GM23338 (cell line): ENCODE measurements around the gene HMCES. TPM values are rescaled to one million over a fixed set of nuclear protein-coding genes. Genes with fewer than 3 reads are reported as not detected.
A peak's percentile ranks its signal among the peaks of the same experiment; 100 is the strongest.

ENCODE experiments used
- ATAC-seq: fragments of 200-7000 bp; cut with Tn5 transposase; 3 replicates; pipeline ENCODE4 v1.9.1; 2020
- DNase-seq: peaks from one replicate; pipeline ENCODE4 v3.0.0-alpha.2; 2015; ENCODE audit warnings: low spot score
- H2AFZ ChIP-seq: fragments of 200-600 bp; sonication (generic); 2 replicates; pipeline ENCODE4 v1.8.0; 2016; ENCODE audit warnings: antibody characterized with exemption, mild to moderate bottlenecking, moderate library complexity
- H3F3A ChIP-seq: fragments of 200-600 bp; sonication (generic); replicated peaks from 2 replicates; pipeline ENCODE4 v1.8.0; 2017; ENCODE audit warnings: antibody characterized with exemption, mixed run types, low read depth
- H3K27ac ChIP-seq: fragments of 200-600 bp; sonication (generic); 2 replicates; pipeline ENCODE4 v1.6.1; 2016; ENCODE audit warnings: low read depth
- H3K27me3 ChIP-seq: fragments of 200-600 bp; sonication (generic); 2 replicates; pipeline ENCODE4 v1.8.0; 2016; ENCODE audit warnings: mild to moderate bottlenecking, mixed run types, moderate library complexity; ENCODE audit not compliant: insufficient read depth
- H3K36me3 ChIP-seq: fragments of 200-600 bp; sonication (generic); 2 replicates; pipeline ENCODE4 v1.8.0; 2016; ENCODE audit warnings: mild to moderate bottlenecking; ENCODE audit not compliant: insufficient read depth
- H3K4me1 ChIP-seq: fragments of 200-600 bp; sonication (generic); 2 replicates; pipeline ENCODE4 v1.8.0; 2016; ENCODE audit warnings: mild to moderate bottlenecking, moderate library complexity; ENCODE audit not compliant: insufficient read depth
- H3K4me2 ChIP-seq: fragments of 200-600 bp; sonication (generic); 2 replicates; pipeline ENCODE4 v1.7.1; 2017; ENCODE audit warnings: mixed run types
- H3K4me3 ChIP-seq: fragments of 200-600 bp; sonication (generic); 2 replicates; pipeline ENCODE4 v1.6.1; 2016; ENCODE audit warnings: mixed run types
- H3K79me2 ChIP-seq: fragments of 200-600 bp; sonication (generic); replicated peaks from 2 replicates; pipeline ENCODE4 v1.8.0; 2017; ENCODE audit warnings: mild to moderate bottlenecking; ENCODE audit not compliant: insufficient read depth
- H3K9me2 ChIP-seq: fragments of 200-600 bp; sonication (generic); 2 replicates; pipeline ENCODE4 v1.8.0; 2017; ENCODE audit not compliant: insufficient read depth
- H4K20me1 ChIP-seq: fragments of 200-600 bp; sonication (generic); replicated peaks from 2 replicates; pipeline ENCODE4 v1.8.0; 2017; ENCODE audit warnings: mild to moderate bottlenecking; ENCODE audit not compliant: insufficient read depth
- H3K27ac Mint-ChIP-seq: 2 replicates; pipeline ENCODE4 v1.8.0; 2020; ENCODE audit warnings: inconsistent platforms, mild to moderate bottlenecking, moderate library complexity, mixed read lengths
- H3K27me3 Mint-ChIP-seq: 3 replicates; pipeline ENCODE4 v1.8.0; 2022; ENCODE audit warnings: low read depth, mild to moderate bottlenecking, moderate library complexity, mixed read lengths, inconsistent platforms; ENCODE audit not compliant: insufficient read depth, poor library complexity
- H3K36me3 Mint-ChIP-seq: 3 replicates; pipeline ENCODE4 v1.8.0; 2021; ENCODE audit warnings: low read depth, mild to moderate bottlenecking, inconsistent platforms, moderate library complexity, mixed read lengths
- H3K4me1 Mint-ChIP-seq: 3 replicates; pipeline ENCODE4 v1.8.0; 2020; ENCODE audit warnings: mild to moderate bottlenecking, inconsistent platforms, mixed read lengths
- H3K4me3 Mint-ChIP-seq: 3 replicates; pipeline ENCODE4 v1.8.0; 2021; ENCODE audit warnings: moderate library complexity, mild to moderate bottlenecking, inconsistent platforms, mixed read lengths
- H3K9me3 Mint-ChIP-seq: 3 replicates; pipeline ENCODE4 v1.8.0; 2020; ENCODE audit warnings: moderate library complexity, mild to moderate bottlenecking, inconsistent platforms, mixed read lengths
- polyA plus RNA-seq: library from polyadenylated mRNA; unstranded; fragments of >200 nt; fragmentation: Nextera tagmentation; extraction: Ambion mirVana; gene quantifications from 2 replicates; pipeline ENCODE4 v1.2.1, GENCODE V29; 2016
- total RNA-seq: library from RNA; depleted of rRNA; stranded (reverse); fragments of >200 nt; shearing (Covaris generic); gene quantifications from 2 replicates; pipeline ENCODE4 v1.2.3, GENCODE V29; 2014
- TF ChIP-seq, protein P1 (sequence below): fragments of 250-450 bp; sonication (Bioruptor Pico); IDR thresholded peaks from 2 replicates; pipeline ENCODE4 v1.5.0; 2020; ENCODE audit warnings: mild to moderate bottlenecking, moderate library complexity
- TF ChIP-seq, protein P2 (sequence below): IDR thresholded peaks from 2 replicates; pipeline ENCODE4 v1.6.1; 2016; ENCODE audit warnings: antibody characterized with exemption
- TF ChIP-seq, protein P3 (sequence below): IDR thresholded peaks from one replicate; pipeline ENCODE4 v1.6.1; 2018; ENCODE audit warnings: antibody characterized with exemption; ENCODE audit not compliant: unreplicated experiment

HMCES gene
- total and polyA plus RNA-seq, 2 experiments from 2014 or later, result 36.5 to 44.5 TPM

DNA sequence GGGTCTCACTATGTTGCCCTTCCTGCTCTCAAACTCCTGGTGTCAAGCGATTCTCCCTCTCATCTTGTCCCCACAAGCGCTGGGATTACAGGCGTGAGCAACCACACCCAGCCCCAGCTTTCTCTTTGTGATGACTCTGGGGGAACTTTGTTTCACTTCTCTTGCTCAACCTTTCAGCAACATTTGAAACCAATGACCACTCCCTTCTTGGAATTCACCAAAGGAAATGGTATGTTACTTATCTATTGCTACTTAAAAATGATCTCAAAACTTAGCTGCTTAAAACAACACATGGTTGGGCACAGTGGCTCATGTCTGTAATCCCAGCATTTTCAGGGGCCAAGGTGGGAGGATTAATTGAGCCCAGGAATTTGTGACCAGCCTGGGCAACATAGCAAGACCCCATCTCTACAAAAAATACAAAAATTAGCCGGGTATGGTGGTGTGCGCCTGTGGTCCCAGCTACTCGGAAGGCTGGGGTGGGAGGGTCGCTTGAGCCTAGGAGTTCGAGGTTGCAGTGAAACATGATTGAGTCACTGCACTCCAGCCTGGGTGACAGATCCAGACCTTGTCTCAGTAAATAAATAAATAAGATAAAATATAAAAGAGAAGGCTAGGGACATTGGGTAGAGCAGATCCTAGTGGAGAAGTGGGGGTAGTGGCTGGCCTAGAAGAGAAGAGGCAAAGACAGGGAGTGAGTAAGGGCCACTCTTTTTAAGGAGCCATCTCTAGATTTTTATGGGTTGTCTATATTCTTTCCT lies 39.5 kb upstream of the HMCES start:
- Histone ChIP-seq H3K9me2 (no peaks in the 10 kb centered on the region), H3K36me3 (no peaks in the 10 kb centered on the region), H3K27ac (no peak overlapping the region), H3K4me3 (no peak overlapping the region), H3K4me2 (no peak overlapping the region), H3K27me3 (no peaks in the 10 kb centered on the region), H4K20me1 (no peaks in the 10 kb centered on the region), H3F3A (no peaks in the 10 kb centered on the region), H2AFZ (peak overlapping the region; percentile 49; the same call in 1 of the 2 replicates), H3K4me1 (no peaks in the 10 kb centered on the region), H3K79me2 (no peaks in the 10 kb centered on the region)
- H3K9me3 Mint-ChIP-seq, result no peaks in the 10 kb centered on the region
- TF ChIP-seq, protein P1, sequence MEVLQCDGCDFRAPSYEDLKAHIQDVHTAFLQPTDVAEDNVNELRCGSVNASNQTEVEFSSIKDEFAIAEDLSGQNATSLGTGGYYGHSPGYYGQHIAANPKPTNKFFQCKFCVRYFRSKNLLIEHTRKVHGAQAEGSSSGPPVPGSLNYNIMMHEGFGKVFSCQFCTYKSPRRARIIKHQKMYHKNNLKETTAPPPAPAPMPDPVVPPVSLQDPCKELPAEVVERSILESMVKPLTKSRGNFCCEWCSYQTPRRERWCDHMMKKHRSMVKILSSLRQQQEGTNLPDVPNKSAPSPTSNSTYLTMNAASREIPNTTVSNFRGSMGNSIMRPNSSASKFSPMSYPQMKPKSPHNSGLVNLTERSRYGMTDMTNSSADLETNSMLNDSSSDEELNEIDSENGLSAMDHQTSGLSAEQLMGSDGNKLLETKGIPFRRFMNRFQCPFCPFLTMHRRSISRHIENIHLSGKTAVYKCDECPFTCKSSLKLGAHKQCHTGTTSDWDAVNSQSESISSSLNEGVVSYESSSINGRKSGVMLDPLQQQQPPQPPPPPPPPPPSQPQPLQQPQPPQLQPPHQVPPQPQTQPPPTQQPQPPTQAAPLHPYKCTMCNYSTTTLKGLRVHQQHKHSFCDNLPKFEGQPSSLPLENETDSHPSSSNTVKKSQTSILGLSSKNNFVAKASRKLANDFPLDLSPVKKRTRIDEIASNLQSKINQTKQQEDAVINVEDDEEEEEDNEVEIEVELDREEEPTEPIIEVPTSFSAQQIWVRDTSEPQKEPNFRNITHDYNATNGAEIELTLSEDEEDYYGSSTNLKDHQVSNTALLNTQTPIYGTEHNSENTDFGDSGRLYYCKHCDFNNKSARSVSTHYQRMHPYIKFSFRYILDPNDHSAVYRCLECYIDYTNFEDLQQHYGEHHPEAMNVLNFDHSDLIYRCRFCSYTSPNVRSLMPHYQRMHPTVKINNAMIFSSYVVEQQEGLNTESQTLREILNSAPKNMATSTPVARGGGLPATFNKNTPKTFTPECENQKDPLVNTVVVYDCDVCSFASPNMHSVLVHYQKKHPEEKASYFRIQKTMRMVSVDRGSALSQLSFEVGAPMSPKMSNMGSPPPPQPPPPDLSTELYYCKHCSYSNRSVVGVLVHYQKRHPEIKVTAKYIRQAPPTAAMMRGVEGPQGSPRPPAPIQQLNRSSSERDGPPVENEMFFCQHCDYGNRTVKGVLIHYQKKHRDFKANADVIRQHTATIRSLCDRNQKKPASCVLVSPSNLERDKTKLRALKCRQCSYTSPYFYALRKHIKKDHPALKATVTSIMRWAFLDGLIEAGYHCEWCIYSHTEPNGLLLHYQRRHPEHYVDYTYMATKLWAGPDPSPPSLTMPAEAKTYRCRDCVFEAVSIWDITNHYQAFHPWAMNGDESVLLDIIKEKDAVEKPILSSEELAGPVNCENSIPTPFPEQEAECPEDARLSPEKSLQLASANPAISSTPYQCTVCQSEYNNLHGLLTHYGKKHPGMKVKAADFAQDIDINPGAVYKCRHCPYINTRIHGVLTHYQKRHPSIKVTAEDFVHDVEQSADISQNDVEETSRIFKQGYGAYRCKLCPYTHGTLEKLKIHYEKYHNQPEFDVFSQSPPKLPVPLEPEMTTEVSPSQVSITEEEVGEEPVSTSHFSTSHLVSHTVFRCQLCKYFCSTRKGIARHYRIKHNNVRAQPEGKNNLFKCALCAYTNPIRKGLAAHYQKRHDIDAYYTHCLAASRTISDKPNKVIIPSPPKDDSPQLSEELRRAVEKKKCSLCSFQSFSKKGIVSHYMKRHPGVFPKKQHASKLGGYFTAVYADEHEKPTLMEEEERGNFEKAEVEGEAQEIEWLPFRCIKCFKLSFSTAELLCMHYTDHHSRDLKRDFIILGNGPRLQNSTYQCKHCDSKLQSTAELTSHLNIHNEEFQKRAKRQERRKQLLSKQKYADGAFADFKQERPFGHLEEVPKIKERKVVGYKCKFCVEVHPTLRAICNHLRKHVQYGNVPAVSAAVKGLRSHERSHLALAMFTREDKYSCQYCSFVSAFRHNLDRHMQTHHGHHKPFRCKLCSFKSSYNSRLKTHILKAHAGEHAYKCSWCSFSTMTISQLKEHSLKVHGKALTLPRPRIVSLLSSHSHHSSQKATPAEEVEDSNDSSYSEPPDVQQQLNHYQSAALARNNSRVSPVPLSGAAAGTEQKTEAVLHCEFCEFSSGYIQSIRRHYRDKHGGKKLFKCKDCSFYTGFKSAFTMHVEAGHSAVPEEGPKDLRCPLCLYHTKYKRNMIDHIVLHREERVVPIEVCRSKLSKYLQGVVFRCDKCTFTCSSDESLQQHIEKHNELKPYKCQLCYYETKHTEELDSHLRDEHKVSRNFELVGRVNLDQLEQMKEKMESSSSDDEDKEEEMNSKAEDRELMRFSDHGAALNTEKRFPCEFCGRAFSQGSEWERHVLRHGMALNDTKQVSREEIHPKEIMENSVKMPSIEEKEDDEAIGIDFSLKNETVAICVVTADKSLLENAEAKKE (CRISPR knock-in tag), result no peak
- TF ChIP-seq, protein P2, sequence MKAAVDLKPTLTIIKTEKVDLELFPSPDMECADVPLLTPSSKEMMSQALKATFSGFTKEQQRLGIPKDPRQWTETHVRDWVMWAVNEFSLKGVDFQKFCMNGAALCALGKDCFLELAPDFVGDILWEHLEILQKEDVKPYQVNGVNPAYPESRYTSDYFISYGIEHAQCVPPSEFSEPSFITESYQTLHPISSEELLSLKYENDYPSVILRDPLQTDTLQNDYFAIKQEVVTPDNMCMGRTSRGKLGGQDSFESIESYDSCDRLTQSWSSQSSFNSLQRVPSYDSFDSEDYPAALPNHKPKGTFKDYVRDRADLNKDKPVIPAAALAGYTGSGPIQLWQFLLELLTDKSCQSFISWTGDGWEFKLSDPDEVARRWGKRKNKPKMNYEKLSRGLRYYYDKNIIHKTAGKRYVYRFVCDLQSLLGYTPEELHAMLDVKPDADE, result no peak
- TF ChIP-seq, protein P3, sequence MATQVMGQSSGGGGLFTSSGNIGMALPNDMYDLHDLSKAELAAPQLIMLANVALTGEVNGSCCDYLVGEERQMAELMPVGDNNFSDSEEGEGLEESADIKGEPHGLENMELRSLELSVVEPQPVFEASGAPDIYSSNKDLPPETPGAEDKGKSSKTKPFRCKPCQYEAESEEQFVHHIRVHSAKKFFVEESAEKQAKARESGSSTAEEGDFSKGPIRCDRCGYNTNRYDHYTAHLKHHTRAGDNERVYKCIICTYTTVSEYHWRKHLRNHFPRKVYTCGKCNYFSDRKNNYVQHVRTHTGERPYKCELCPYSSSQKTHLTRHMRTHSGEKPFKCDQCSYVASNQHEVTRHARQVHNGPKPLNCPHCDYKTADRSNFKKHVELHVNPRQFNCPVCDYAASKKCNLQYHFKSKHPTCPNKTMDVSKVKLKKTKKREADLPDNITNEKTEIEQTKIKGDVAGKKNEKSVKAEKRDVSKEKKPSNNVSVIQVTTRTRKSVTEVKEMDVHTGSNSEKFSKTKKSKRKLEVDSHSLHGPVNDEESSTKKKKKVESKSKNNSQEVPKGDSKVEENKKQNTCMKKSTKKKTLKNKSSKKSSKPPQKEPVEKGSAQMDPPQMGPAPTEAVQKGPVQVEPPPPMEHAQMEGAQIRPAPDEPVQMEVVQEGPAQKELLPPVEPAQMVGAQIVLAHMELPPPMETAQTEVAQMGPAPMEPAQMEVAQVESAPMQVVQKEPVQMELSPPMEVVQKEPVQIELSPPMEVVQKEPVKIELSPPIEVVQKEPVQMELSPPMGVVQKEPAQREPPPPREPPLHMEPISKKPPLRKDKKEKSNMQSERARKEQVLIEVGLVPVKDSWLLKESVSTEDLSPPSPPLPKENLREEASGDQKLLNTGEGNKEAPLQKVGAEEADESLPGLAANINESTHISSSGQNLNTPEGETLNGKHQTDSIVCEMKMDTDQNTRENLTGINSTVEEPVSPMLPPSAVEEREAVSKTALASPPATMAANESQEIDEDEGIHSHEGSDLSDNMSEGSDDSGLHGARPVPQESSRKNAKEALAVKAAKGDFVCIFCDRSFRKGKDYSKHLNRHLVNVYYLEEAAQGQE, result no peak
- H3K36me3 Mint-ChIP-seq, result no peaks in the 10 kb centered on the region
- peaks cover 9% of the 10 kb centered on the region for H3K27me3 Mint-ChIP-seq
- DNase-seq (no peak), ATAC-seq (peak; percentile 25; the same call in 1 of the 3 replicates)
- peaks cover 6% of the 10 kb centered on the region for H3K4me1 Mint-ChIP-seq
- H3K27ac Mint-ChIP-seq, result no peak overlapping the region
- H3K4me3 Mint-ChIP-seq, result no peak overlapping the region
